C4-2B (cell line): ENCODE data around the gene FAM234B.

Experiments
- ZFX ChIP-seq: fragments of 450-650 bp; IDR thresholded peaks from 2 replicates; pipeline ENCODE4 v1.6.1; 2017
- TF ChIP-seq, protein P1 (sequence below): fragments of 450-650 bp; conservative IDR thresholded peaks from 2 replicates; pipeline ENCODE4 v1.5.1; 2017; ENCODE audit warnings: mild to moderate bottlenecking

DNA sequence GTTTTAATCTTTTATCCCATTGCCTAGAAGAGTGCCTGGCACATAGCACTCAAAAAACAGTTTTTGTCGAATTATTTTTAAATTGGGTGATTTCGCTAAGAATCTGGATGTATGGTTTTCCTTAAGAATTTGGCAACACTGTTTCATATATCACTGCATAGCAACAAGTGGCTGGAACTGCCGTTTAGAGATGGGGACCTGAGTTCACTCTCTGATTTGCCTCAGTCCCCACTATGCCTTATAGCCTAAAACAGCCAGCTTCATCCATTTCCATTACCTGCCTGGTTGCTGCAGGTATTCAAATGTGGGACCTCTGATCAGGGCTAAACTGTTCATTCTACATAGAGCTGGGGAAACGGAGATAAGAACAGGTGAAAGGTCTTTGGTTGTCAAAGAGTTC is 45.9 kb upstream of the FAM234B start:
- TF ChIP-seq, protein P1, sequence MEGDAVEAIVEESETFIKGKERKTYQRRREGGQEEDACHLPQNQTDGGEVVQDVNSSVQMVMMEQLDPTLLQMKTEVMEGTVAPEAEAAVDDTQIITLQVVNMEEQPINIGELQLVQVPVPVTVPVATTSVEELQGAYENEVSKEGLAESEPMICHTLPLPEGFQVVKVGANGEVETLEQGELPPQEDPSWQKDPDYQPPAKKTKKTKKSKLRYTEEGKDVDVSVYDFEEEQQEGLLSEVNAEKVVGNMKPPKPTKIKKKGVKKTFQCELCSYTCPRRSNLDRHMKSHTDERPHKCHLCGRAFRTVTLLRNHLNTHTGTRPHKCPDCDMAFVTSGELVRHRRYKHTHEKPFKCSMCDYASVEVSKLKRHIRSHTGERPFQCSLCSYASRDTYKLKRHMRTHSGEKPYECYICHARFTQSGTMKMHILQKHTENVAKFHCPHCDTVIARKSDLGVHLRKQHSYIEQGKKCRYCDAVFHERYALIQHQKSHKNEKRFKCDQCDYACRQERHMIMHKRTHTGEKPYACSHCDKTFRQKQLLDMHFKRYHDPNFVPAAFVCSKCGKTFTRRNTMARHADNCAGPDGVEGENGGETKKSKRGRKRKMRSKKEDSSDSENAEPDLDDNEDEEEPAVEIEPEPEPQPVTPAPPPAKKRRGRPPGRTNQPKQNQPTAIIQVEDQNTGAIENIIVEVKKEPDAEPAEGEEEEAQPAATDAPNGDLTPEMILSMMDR: no peak
- TF ChIP-seq ZFX: no peak
